Hepatocyte (in vitro differentiated cells): ENCODE data around the gene KCNA5.
A peak's percentile ranks its signal among the peaks of the same experiment; 100 is the strongest.

ENCODE experiments used
- CTCF ChIP-seq: fragments of 200-600 bp; sonication (generic); IDR thresholded peaks from 2 replicates; pipeline ENCODE4 v1.5.1; 2016; ENCODE audit warnings: antibody characterized with exemption, mild to moderate bottlenecking; ENCODE audit not compliant: poor library complexity
- EZH2 ChIP-seq: fragments of 200-600 bp; sonication (generic); IDR thresholded peaks from 2 replicates; pipeline ENCODE4 v1.6.1; 2016; ENCODE audit warnings: antibody characterized with exemption, mild to moderate bottlenecking, borderline replicate concordance
- EZH2phosphoT487 ChIP-seq: fragments of 200-600 bp; sonication (generic); IDR thresholded peaks from one replicate; pipeline ENCODE4 v1.6.1; 2018; ENCODE audit warnings: antibody characterized with exemption, mild to moderate bottlenecking, low read depth, moderate library complexity; ENCODE audit not compliant: unreplicated experiment, severe bottlenecking

- TF ChIP-seq CTCF, result peak; percentile 96
- TF ChIP-seq EZH2, result no peak
- no peak for TF ChIP-seq EZH2phosphoT487
These were observed 40.5 kb upstream of the KCNA5 start for GRCh38 chr12:5003025-5003666.
